Upper lobe of left lung (tissue), 6 donors: Measurements from ENCODE around the gene FGG. TPM values are rescaled to one million over a fixed set of nuclear protein-coding genes. Genes with fewer than 3 reads are reported as not detected.

Source experiments
- ATAC-seq, 2 donors: fragments of 200-7000 bp; cut with Tn5 transposase; one replicate each; pipeline ENCODE4 v1.9.1; 2022; ENCODE audit warnings: mild to moderate bottlenecking in 2 of 2, moderate library complexity in 2 of 2; ENCODE audit not compliant: low FRiP score in 2 of 2
- DNase-seq, 2 donors: peaks; one replicate each; pipeline ENCODE4 v3.0.0-alpha.2; 2019 to 2020
- H3K27ac ChIP-seq, 4 donors: fragments of 200-600 bp; sonication (generic); one replicate each; pipeline ENCODE4 v1.5.1; 2016 to 2019
- H3K27me3 ChIP-seq, 4 donors: fragments of 200-600 bp; sonication (generic); one replicate each; pipeline ENCODE4 v1.5.1; 2017 to 2019
- H3K36me3 ChIP-seq, 4 donors: fragments of 200-600 bp; sonication (generic); one replicate each; pipeline ENCODE4 v1.5.1; 2016 to 2019
- H3K4me1 ChIP-seq, 4 donors: fragments of 200-600 bp; sonication (generic); one replicate each; pipeline ENCODE4 v1.5.1; 2018 to 2019
- H3K4me3 ChIP-seq, 4 donors: fragments of 200-600 bp; sonication (generic); one replicate each; pipeline ENCODE4 v1.5.1; 2017 to 2019; ENCODE audit warnings: mild to moderate bottlenecking in 2 of 4, moderate library complexity in 1 of 4
- H3K9me3 ChIP-seq, 4 donors: fragments of 200-600 bp; sonication (generic); one replicate each; pipeline ENCODE4 v1.5.1; 2018 to 2019
- EP300 ChIP-seq, 4 donors: sonication (generic); formaldehyde crosslinking; IDR thresholded peaks; one replicate each; pipeline ENCODE4 v1.5.1; 2017; ENCODE audit warnings: antibody characterized with exemption in 4 of 4, control low read depth in 2 of 4
- POLR2A ChIP-seq, 4 donors: fragments of 450-650 bp; IDR thresholded peaks; one replicate each; pipeline ENCODE4 v1.5.1; 2016 to 2017; ENCODE audit warnings: antibody characterized with exemption in 4 of 4, mild to moderate bottlenecking in 2 of 4
- POLR2AphosphoS5 ChIP-seq, 2 donors: sonication (generic); formaldehyde crosslinking; IDR thresholded peaks; one replicate each; pipeline ENCODE4 v1.5.1; 2017; ENCODE audit warnings: antibody characterized with exemption in 2 of 2
- WGBS, 2 donors: methylation state at CpG; one replicate each; pipeline ENCODE4 v1.1.5; 2017 to 2018; 5-methylcytosine and 5-hydroxymethylcytosine counted together
- total RNA-seq, 6 donors: library from RNA; depleted of rRNA in 4 of 6; stranded (reverse); fragments of >200 nt in 4 of 6; gene quantifications; one replicate each; pipeline versions ENCODE4 v1.1.0 to v1.2.1, GENCODE V29; 2016 to 2021
- TF ChIP-seq, protein P1 (sequence below), 6 experiments: fragments of 450-650 bp in 4 of 6; fragments of 200-600 bp in 2 of 6; sonication (generic) in 2 of 6; IDR thresholded peaks; one replicate each; pipeline ENCODE4 v1.5.1; 2016 to 2019; ENCODE audit warnings: antibody characterized with exemption in 6 of 6
- donor health status: DM: no; HTN: no; CAD: no; lungs with moderate emphysema.
- donor health status: DM: no; HTN: yes; CAD: no; lungs with severe emphysema.

FGG gene
- total RNA-seq, 6 donors from 2014 or later = 2.6 to 255 (median 9.9) TPM; not detected in 1

DNA sequence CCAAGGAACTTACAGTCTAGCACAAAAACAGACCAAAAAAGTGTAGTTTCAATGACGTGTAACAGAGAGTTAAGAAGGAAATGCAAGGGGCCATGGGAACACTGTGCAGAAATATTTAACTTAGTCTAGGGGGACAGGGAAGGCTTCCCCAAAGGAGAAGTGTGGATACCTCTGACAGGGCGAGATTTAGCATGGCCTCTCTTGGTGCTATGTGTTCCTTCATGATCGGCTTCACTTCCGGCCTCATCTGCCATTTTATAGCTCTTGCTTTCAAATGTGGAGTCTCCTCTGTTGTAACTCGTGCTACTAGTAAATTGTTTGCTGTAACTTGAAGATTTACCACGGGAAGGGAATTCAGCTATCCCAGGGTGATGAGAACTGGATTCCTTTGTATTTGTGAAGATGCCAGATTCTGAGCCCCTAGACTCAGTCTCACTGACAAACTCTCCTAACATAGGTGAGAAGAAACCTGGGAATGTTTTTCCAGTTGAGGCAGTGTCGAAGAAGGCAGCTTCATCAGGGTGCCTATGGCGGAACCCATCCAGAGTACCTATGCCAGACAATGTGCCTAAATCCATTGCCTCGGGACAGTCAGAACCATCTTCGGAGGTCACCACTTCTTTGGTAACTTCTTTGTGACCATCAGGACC, 27.0 kb downstream of the FGG start:
- Histone ChIP-seq H3K27me3 (no peaks in the 10 kb centered on the region), H3K9me3 (no peaks in the 10 kb centered on the region), H3K4me1 (no peaks in the 10 kb centered on the region), H3K36me3 (no peaks in the 10 kb centered on the region), H3K27ac (no peak overlapping the region), H3K4me3 (no peak overlapping the region)
- ATAC-seq (no peak), DNase-seq (no peak)
- WGBS, 2 donors = 83 to 90% methylated on average over 10 of the region's 10 CpGs
- TF ChIP-seq POLR2A (IDR thresholded peaks at IDR 0.05) (no peak), POLR2AphosphoS5 (IDR thresholded peaks at IDR 0.05) (no peak), EP300 (IDR thresholded peaks at IDR 0.05) (no peak)
- TF ChIP-seq, protein P1, sequence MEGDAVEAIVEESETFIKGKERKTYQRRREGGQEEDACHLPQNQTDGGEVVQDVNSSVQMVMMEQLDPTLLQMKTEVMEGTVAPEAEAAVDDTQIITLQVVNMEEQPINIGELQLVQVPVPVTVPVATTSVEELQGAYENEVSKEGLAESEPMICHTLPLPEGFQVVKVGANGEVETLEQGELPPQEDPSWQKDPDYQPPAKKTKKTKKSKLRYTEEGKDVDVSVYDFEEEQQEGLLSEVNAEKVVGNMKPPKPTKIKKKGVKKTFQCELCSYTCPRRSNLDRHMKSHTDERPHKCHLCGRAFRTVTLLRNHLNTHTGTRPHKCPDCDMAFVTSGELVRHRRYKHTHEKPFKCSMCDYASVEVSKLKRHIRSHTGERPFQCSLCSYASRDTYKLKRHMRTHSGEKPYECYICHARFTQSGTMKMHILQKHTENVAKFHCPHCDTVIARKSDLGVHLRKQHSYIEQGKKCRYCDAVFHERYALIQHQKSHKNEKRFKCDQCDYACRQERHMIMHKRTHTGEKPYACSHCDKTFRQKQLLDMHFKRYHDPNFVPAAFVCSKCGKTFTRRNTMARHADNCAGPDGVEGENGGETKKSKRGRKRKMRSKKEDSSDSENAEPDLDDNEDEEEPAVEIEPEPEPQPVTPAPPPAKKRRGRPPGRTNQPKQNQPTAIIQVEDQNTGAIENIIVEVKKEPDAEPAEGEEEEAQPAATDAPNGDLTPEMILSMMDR (IDR thresholded peaks at IDR 0.05) = no peak

- Histone ChIP-seq H3K27ac (no peak overlapping the region), H3K9me3 (no peaks in the 10 kb centered on the region), H3K36me3 (no peaks in the 10 kb centered on the region), H3K4me1 (no peaks in the 10 kb centered on the region), H3K27me3 (no peaks in the 10 kb centered on the region), H3K4me3 (no peak overlapping the region)
- no peak for DNase-seq
- ATAC-seq = no peak
- TF ChIP-seq EP300 (IDR thresholded peaks at IDR 0.05) = no peak
- TF ChIP-seq POLR2AphosphoS5 (IDR thresholded peaks at IDR 0.05) = no peak
- TF ChIP-seq, protein P1 (IDR thresholded peaks at IDR 0.05) = no peak
- TF ChIP-seq POLR2A (IDR thresholded peaks at IDR 0.05) = no peak
- 92 to 95% methylated on average over 4 to 5 of the region's 5 CpGs for WGBS, 2 donors
Observed at GRCh38 chr4:154584259-154584658, 28.2 kb downstream of the FGG start.

DNA sequence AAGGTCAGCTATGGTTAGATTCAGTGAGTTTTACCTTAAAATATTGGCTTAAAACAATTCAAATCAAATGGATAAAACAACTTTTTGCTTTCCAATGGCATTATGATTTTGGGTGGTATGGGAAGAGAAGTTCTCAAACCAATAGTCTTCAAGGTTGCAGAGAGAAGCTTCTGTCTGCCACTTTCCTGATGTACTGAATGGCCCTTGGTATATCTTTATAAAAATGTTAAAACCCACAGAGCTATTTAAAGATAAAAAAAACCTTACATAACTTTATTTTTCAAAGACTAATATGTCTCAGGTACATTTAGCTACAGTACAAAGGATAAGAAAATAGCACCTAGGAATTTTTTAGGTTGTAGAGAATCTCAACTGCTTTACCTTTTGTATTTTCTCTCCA, 28.8 kb downstream of the FGG start:
- TF ChIP-seq, protein P1 (IDR thresholded peaks at IDR 0.05) = no peak
- TF ChIP-seq POLR2A (IDR thresholded peaks at IDR 0.05) (no peak), POLR2AphosphoS5 (IDR thresholded peaks at IDR 0.05) (no peak), EP300 (IDR thresholded peaks at IDR 0.05) (no peak)
- ATAC-seq = no peak
- no peak for DNase-seq
- Histone ChIP-seq H3K9me3 (no peaks in the 10 kb centered on the region), H3K4me1 (no peaks in the 10 kb centered on the region), H3K36me3 (no peaks in the 10 kb centered on the region), H3K27me3 (no peaks in the 10 kb centered on the region), H3K4me3 (no peak overlapping the region), H3K27ac (no peak overlapping the region)

- TF ChIP-seq, protein P1 (IDR thresholded peaks at IDR 0.05) = no peak
- TF ChIP-seq POLR2AphosphoS5 (IDR thresholded peaks at IDR 0.05) (no peak), EP300 (IDR thresholded peaks at IDR 0.05) (no peak), POLR2A (IDR thresholded peaks at IDR 0.05) (no peak)
- Histone ChIP-seq H3K36me3 (no peaks in the 10 kb centered on the region), H3K4me3 (no peak overlapping the region), H3K4me1 (no peaks in the 10 kb centered on the region), H3K27ac (no peak overlapping the region), H3K9me3 (no peaks in the 10 kb centered on the region), H3K27me3 (no peaks in the 10 kb centered on the region)
- 87 to 92% methylated on average over 3 of the region's 3 CpGs for WGBS, 2 donors
- no peak for DNase-seq
- no peak for ATAC-seq
Observed at GRCh38 chr4:154583230-154583629, 29.2 kb downstream of the FGG start.

GRCh38 chr4:154582723-154583122, 29.7 kb downstream of the FGG start:
- H3K27ac ChIP-seq = no peak overlapping the region
- no peaks in the 10 kb centered on the region for H3K9me3 ChIP-seq
- no peaks in the 10 kb centered on the region for H3K4me1 ChIP-seq
- no peak for DNase-seq
- TF ChIP-seq EP300 (IDR thresholded peaks at IDR 0.05) (no peak), POLR2AphosphoS5 (IDR thresholded peaks at IDR 0.05) (no peak)
- TF ChIP-seq, protein P1 (IDR thresholded peaks at IDR 0.05) = no peak
- 57 to 88% methylated on average over 2 of the region's 2 CpGs for WGBS, 2 donors
- H3K27me3 ChIP-seq = no peaks in the 10 kb centered on the region
- H3K4me3 ChIP-seq = no peak overlapping the region
- no peak for ATAC-seq
- H3K36me3 ChIP-seq = no peaks in the 10 kb centered on the region
